GM23338 (cell line): ENCODE data around the gene CCIN. TPM values are rescaled to one million over a fixed set of nuclear protein-coding genes. Genes with fewer than 3 reads are reported as not detected.

ENCODE experiments used
- ATAC-seq: fragments of 200-7000 bp; cut with Tn5 transposase; 3 replicates; pipeline ENCODE4 v1.9.1; 2020
- DNase-seq: peaks from one replicate; pipeline ENCODE4 v3.0.0-alpha.2; 2015; ENCODE audit warnings: low spot score
- H2AFZ ChIP-seq: fragments of 200-600 bp; sonication (generic); 2 replicates; pipeline ENCODE4 v1.8.0; 2016; ENCODE audit warnings: antibody characterized with exemption, mild to moderate bottlenecking, moderate library complexity
- H3F3A ChIP-seq: fragments of 200-600 bp; sonication (generic); replicated peaks from 2 replicates; pipeline ENCODE4 v1.8.0; 2017; ENCODE audit warnings: antibody characterized with exemption, mixed run types, low read depth
- H3K27ac ChIP-seq: fragments of 200-600 bp; sonication (generic); 2 replicates; pipeline ENCODE4 v1.6.1; 2016; ENCODE audit warnings: low read depth
- H3K27me3 ChIP-seq: fragments of 200-600 bp; sonication (generic); 2 replicates; pipeline ENCODE4 v1.8.0; 2016; ENCODE audit warnings: mild to moderate bottlenecking, mixed run types, moderate library complexity; ENCODE audit not compliant: insufficient read depth
- H3K36me3 ChIP-seq: fragments of 200-600 bp; sonication (generic); 2 replicates; pipeline ENCODE4 v1.8.0; 2016; ENCODE audit warnings: mild to moderate bottlenecking; ENCODE audit not compliant: insufficient read depth
- H3K4me1 ChIP-seq: fragments of 200-600 bp; sonication (generic); 2 replicates; pipeline ENCODE4 v1.8.0; 2016; ENCODE audit warnings: mild to moderate bottlenecking, moderate library complexity; ENCODE audit not compliant: insufficient read depth
- H3K4me2 ChIP-seq: fragments of 200-600 bp; sonication (generic); 2 replicates; pipeline ENCODE4 v1.7.1; 2017; ENCODE audit warnings: mixed run types
- H3K4me3 ChIP-seq: fragments of 200-600 bp; sonication (generic); 2 replicates; pipeline ENCODE4 v1.6.1; 2016; ENCODE audit warnings: mixed run types
- H3K79me2 ChIP-seq: fragments of 200-600 bp; sonication (generic); replicated peaks from 2 replicates; pipeline ENCODE4 v1.8.0; 2017; ENCODE audit warnings: mild to moderate bottlenecking; ENCODE audit not compliant: insufficient read depth
- H3K9me2 ChIP-seq: fragments of 200-600 bp; sonication (generic); 2 replicates; pipeline ENCODE4 v1.8.0; 2017; ENCODE audit not compliant: insufficient read depth
- H4K20me1 ChIP-seq: fragments of 200-600 bp; sonication (generic); replicated peaks from 2 replicates; pipeline ENCODE4 v1.8.0; 2017; ENCODE audit warnings: mild to moderate bottlenecking; ENCODE audit not compliant: insufficient read depth
- H3K27ac Mint-ChIP-seq: 2 replicates; pipeline ENCODE4 v1.8.0; 2020; ENCODE audit warnings: inconsistent platforms, mild to moderate bottlenecking, moderate library complexity, mixed read lengths
- H3K27me3 Mint-ChIP-seq: 3 replicates; pipeline ENCODE4 v1.8.0; 2022; ENCODE audit warnings: low read depth, mild to moderate bottlenecking, moderate library complexity, mixed read lengths, inconsistent platforms; ENCODE audit not compliant: insufficient read depth, poor library complexity
- H3K36me3 Mint-ChIP-seq: 3 replicates; pipeline ENCODE4 v1.8.0; 2021; ENCODE audit warnings: low read depth, mild to moderate bottlenecking, inconsistent platforms, moderate library complexity, mixed read lengths
- H3K4me1 Mint-ChIP-seq: 3 replicates; pipeline ENCODE4 v1.8.0; 2020; ENCODE audit warnings: mild to moderate bottlenecking, inconsistent platforms, mixed read lengths
- H3K4me3 Mint-ChIP-seq: 3 replicates; pipeline ENCODE4 v1.8.0; 2021; ENCODE audit warnings: moderate library complexity, mild to moderate bottlenecking, inconsistent platforms, mixed read lengths
- H3K9me3 Mint-ChIP-seq: 3 replicates; pipeline ENCODE4 v1.8.0; 2020; ENCODE audit warnings: moderate library complexity, mild to moderate bottlenecking, inconsistent platforms, mixed read lengths
- CREB1 ChIP-seq: fragments of 250-450 bp; sonication (Bioruptor Pico); IDR thresholded peaks from 2 replicates; pipeline ENCODE4 v1.5.0; 2020; ENCODE audit warnings: low read depth, mild to moderate bottlenecking, moderate library complexity
- CTCF ChIP-seq, 2 experiments: fragments of 200-600 bp in 1 of 2; sonication (generic) in 1 of 2; conservative IDR thresholded peaks; 2 replicates each; pipeline versions ENCODE4 v1.5.1 to v1.6.1; 2016 to 2017; ENCODE audit warnings: antibody characterized with exemption in 2 of 2, low read depth in 2 of 2, mild to moderate bottlenecking in 2 of 2, moderate library complexity in 1 of 2
- ETS1 ChIP-seq: IDR thresholded peaks from 2 replicates; pipeline ENCODE4 v1.6.1; 2016; ENCODE audit warnings: antibody characterized with exemption
- EZH2 ChIP-seq: fragments of 200-600 bp; sonication (generic); IDR thresholded peaks from one replicate; pipeline ENCODE4 v1.8.0; 2017; ENCODE audit warnings: antibody characterized with exemption, mild to moderate bottlenecking, low read depth; ENCODE audit not compliant: unreplicated experiment
- EZH2phosphoT487 ChIP-seq: fragments of 200-600 bp; sonication (generic); IDR thresholded peaks from one replicate; pipeline ENCODE4 v1.8.1; 2018; ENCODE audit warnings: antibody characterized with exemption; ENCODE audit not compliant: unreplicated experiment
- JUNB ChIP-seq: IDR thresholded peaks from one replicate; pipeline ENCODE4 v1.6.1; 2016; ENCODE audit warnings: antibody characterized with exemption; ENCODE audit not compliant: unreplicated experiment
- NANOG ChIP-seq: IDR thresholded peaks from 2 replicates; pipeline ENCODE4 v1.6.1; 2016; ENCODE audit warnings: antibody characterized with exemption, borderline replicate concordance
- POLR2AphosphoS5 ChIP-seq: IDR thresholded peaks from 2 replicates; pipeline ENCODE4 v1.6.1; 2016; ENCODE audit warnings: antibody characterized with exemption, low read depth
- STAT1 ChIP-seq: IDR thresholded peaks from one replicate; pipeline ENCODE4 v1.6.1; 2016; ENCODE audit warnings: antibody characterized with exemption; ENCODE audit not compliant: unreplicated experiment
- ZNF114 ChIP-seq: fragments of 250-450 bp; sonication (Bioruptor Pico); IDR thresholded peaks from 2 replicates; pipeline ENCODE4 v1.5.0; 2020; ENCODE audit warnings: mild to moderate bottlenecking, moderate library complexity
- ZNF331 ChIP-seq: fragments of 250-450 bp; sonication (Bioruptor Pico); IDR thresholded peaks from 2 replicates; pipeline ENCODE4 v1.5.0; 2020; ENCODE audit warnings: low read depth, mild to moderate bottlenecking, moderate library complexity
- ZNF462 ChIP-seq: fragments of 250-450 bp; sonication (Bioruptor Pico); IDR thresholded peaks from 2 replicates; pipeline ENCODE4 v1.5.0; 2020; ENCODE audit warnings: mild to moderate bottlenecking, moderate library complexity
- polyA plus RNA-seq: library from polyadenylated mRNA; unstranded; fragments of >200 nt; fragmentation: Nextera tagmentation; extraction: Ambion mirVana; gene quantifications from 2 replicates; pipeline ENCODE4 v1.2.1, GENCODE V29; 2016
- total RNA-seq: library from RNA; depleted of rRNA; stranded (reverse); fragments of >200 nt; shearing (Covaris generic); gene quantifications from 2 replicates; pipeline ENCODE4 v1.2.3, GENCODE V29; 2014
- TF ChIP-seq, protein P1 (sequence below): IDR thresholded peaks from one replicate; pipeline ENCODE4 v1.6.1; 2018; ENCODE audit warnings: antibody characterized with exemption; ENCODE audit not compliant: unreplicated experiment

CCIN gene
- total and polyA plus RNA-seq, 2 experiments from 2014 or later = 0.14 TPM; not detected in 1

DNA sequence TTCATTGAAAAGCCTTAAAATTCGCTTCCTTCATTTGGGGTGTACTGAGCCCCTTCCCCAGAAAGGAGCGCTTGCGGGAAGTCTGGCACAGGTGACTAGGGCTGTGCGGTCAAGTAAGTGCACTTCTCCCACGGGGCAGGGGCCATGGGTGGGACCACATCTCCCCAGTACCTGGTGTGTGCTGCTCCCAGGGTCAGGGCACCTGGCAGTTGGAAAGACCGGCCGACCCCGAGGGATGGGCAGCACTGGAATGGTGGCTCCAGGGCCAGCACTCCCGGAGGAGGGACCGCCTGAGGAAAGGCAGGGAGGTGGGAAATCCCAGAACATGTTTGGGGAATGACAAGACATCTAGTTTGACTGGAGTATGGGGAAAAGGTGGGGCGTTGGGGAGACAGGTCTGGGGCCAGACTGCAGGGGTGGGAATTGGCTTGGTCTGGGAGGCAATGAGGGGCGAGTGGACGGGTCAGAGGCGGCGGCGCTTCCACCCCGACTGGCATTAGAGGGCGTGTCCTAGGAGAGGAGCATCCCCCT lies 33.4 kb upstream of the CCIN start:
- Histone ChIP-seq H3K4me1 (peaks cover 31% of the 10 kb centered on the region), H3K27me3 (peaks cover 88% of the 10 kb centered on the region), H3K36me3 (no peaks in the 10 kb centered on the region), H2AFZ (peak overlapping the region; percentile 85), H4K20me1 (peaks cover 6% of the 10 kb centered on the region), H3K9me2 (no peaks in the 10 kb centered on the region), H3K79me2 (no peaks in the 10 kb centered on the region), H3K4me2 (peak overlapping the region; percentile 99), H3F3A (peaks cover 7% of the 10 kb centered on the region; the same call in 1 of the 2 replicates), H3K4me3 (peak overlapping the region; percentile 77), H3K27ac (no peak overlapping the region)
- peak; percentile 34 for ATAC-seq
- TF ChIP-seq EZH2phosphoT487 (no peak), POLR2AphosphoS5 (no peak), EZH2 (no peak), ETS1 (no peak), JUNB (no peak), ZNF462 (CRISPR knock-in tag) (no peak), ZNF114 (CRISPR knock-in tag) (no peak), NANOG (no peak), CTCF (conservative IDR thresholded peaks at IDR 0.05; ENCODE audit: low read depth in 2 of 2) (no peak), STAT1 (no peak), ZNF331 (no peak), CREB1 (no peak)
- TF ChIP-seq, protein P1, sequence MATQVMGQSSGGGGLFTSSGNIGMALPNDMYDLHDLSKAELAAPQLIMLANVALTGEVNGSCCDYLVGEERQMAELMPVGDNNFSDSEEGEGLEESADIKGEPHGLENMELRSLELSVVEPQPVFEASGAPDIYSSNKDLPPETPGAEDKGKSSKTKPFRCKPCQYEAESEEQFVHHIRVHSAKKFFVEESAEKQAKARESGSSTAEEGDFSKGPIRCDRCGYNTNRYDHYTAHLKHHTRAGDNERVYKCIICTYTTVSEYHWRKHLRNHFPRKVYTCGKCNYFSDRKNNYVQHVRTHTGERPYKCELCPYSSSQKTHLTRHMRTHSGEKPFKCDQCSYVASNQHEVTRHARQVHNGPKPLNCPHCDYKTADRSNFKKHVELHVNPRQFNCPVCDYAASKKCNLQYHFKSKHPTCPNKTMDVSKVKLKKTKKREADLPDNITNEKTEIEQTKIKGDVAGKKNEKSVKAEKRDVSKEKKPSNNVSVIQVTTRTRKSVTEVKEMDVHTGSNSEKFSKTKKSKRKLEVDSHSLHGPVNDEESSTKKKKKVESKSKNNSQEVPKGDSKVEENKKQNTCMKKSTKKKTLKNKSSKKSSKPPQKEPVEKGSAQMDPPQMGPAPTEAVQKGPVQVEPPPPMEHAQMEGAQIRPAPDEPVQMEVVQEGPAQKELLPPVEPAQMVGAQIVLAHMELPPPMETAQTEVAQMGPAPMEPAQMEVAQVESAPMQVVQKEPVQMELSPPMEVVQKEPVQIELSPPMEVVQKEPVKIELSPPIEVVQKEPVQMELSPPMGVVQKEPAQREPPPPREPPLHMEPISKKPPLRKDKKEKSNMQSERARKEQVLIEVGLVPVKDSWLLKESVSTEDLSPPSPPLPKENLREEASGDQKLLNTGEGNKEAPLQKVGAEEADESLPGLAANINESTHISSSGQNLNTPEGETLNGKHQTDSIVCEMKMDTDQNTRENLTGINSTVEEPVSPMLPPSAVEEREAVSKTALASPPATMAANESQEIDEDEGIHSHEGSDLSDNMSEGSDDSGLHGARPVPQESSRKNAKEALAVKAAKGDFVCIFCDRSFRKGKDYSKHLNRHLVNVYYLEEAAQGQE = no peak
- Mint-ChIP-seq H3K9me3 (no peaks in the 10 kb centered on the region; the same call in 2 of the 3 replicates), H3K4me1 (peaks cover 28% of the 10 kb centered on the region), H3K4me3 (peak overlapping the region; percentile 76), H3K27me3 (peaks cover 64% of the 10 kb centered on the region), H3K27ac (no peak overlapping the region), H3K36me3 (no peaks in the 10 kb centered on the region)
- DNase-seq = peak; percentile 64
